ENCODE measurements around the gene PLA2G2C.

The PLA2G2C gene

GRCh38 chr1:20216574-20216973 is 30.3 kb upstream of the PLA2G2C start:
- DNase-seq (ENCODE audit: low spot score in 2 of 2): peak in 1 of 2 experiments; percentile 10
- in situ Hi-C loops (cut with MboI; ENCODE audit: low sequenced_read_pairs): loop anchor here (5.0 kb wide), 1 partner anchor 276 kb away; no protein-coding TSS in a partner anchor
- Histone ChIP-seq H3K4me3 (no peak overlapping the region), H3K9me3 (no peaks in the 10 kb centered on the region), H3K36me3 (replicated peaks) (no peaks in the 10 kb centered on the region), H3K4me1 (no peaks in the 10 kb centered on the region), H3K27me3 (ENCODE audit: low read depth) (peaks cover 32% of the 10 kb centered on the region)

DNA sequence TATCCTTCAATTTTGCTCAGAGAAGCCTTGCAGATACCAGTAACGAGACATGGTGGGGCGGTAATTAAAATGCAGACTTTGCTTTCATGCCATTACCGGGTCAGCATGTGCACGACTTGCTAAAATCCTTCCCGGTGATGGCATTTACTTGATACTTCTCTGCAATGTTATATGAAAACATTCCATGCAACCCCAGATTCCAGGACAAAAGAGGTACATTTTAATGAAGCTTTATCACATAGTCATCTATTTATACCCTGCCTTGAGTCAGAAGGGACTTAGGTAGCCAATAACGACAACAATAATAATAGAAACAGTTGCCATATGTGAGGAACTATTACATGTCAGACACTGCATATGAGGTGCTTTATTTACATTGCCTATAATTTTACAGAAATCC is 29.4 kb upstream of the PLA2G2C start:
- Histone ChIP-seq H3K4me1 (no peaks in the 10 kb centered on the region), H3K9me3 (no peaks in the 10 kb centered on the region), H3K36me3 (replicated peaks) (no peaks in the 10 kb centered on the region), H3K27me3 (ENCODE audit: low read depth) (peaks cover 31% of the 10 kb centered on the region), H3K4me3 (no peak overlapping the region)
- in situ Hi-C loops (cut with MboI; ENCODE audit: low sequenced_read_pairs): loop anchor here (5.0 kb wide), 1 partner anchor 277 kb away; no protein-coding TSS in a partner anchor
- DNase-seq (ENCODE audit: low spot score in 2 of 2): no peak

- in situ Hi-C loops (cut with MboI; ENCODE audit: low sequenced_read_pairs): no loop called here
- no peak overlapping the region for H3K4me3 ChIP-seq
These were observed 26.5 kb upstream of the PLA2G2C start for GRCh38 chr1:20212685-20213331.

GRCh38 chr1:20212085-20212684 is 25.9 kb upstream of the PLA2G2C start:
- in situ Hi-C loops (cut with MboI; ENCODE audit: low sequenced_read_pairs): no loop called here
- Histone ChIP-seq H3K4me3 (no peak overlapping the region), H3K9me3 (no peaks in the 10 kb centered on the region), H3K4me1 (no peaks in the 10 kb centered on the region), H3K36me3 (replicated peaks) (no peaks in the 10 kb centered on the region), H3K27me3 (ENCODE audit: low read depth) (peaks cover 18% of the 10 kb centered on the region)
- DNase-seq (ENCODE audit: low spot score in 2 of 2): no peak

More at GRCh38 chr1:20212685-20213331, 26.5 kb upstream of the PLA2G2C start:
- Histone ChIP-seq H3K36me3 (replicated peaks) (no peaks in the 10 kb centered on the region), H3K27me3 (ENCODE audit: low read depth) (peaks cover 18% of the 10 kb centered on the region), H3K4me1 (no peaks in the 10 kb centered on the region), H3K9me3 (no peaks in the 10 kb centered on the region)
- peak; percentile 31 to 79 for DNase-seq (ENCODE audit: low spot score in 2 of 2)

GRCh38 chr1:20211511-20211931 is 25.2 kb upstream of the PLA2G2C start:
- H3K4me1 ChIP-seq: no peaks in the 10 kb centered on the region
- in situ Hi-C loops (cut with MboI; ENCODE audit: low sequenced_read_pairs): no loop called here
- H3K27me3 ChIP-seq (ENCODE audit: low read depth): peaks cover 18% of the 10 kb centered on the region
- H3K36me3 ChIP-seq (replicated peaks): no peaks in the 10 kb centered on the region
- no peak overlapping the region for H3K4me3 ChIP-seq
- H3K9me3 ChIP-seq: no peaks in the 10 kb centered on the region
- no peak for DNase-seq (ENCODE audit: low spot score in 2 of 2)

GRCh38 chr1:20210736-20211460 is 24.6 kb upstream of the PLA2G2C start:
- Histone ChIP-seq H3K27me3 (ENCODE audit: low read depth) (peaks cover 18% of the 10 kb centered on the region), H3K4me3 (no peak overlapping the region), H3K9me3 (no peaks in the 10 kb centered on the region), H3K4me1 (no peaks in the 10 kb centered on the region), H3K36me3 (replicated peaks) (no peaks in the 10 kb centered on the region)
- in situ Hi-C loops (cut with MboI; ENCODE audit: low sequenced_read_pairs): no loop called here
- no peak for DNase-seq (ENCODE audit: low spot score in 2 of 2)

DNA sequence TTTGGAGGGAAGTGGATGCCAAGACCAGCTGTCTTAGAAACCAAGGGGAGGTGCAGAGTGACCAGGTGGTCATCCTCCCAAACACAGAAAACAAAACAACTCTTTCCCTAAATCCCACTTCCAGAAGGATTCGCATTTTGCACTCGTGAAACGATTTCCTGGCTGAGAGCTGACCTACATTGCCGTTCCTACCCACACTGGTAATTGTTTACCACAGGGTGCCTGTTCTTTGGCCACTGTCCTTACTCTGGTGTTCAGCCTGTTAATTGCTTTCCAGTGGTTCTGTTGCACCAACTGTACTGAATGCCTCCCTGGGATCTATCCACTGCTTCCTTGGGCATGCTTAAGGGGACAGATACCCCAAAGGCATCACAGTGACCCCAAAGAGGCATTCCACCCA is 23.2 kb upstream of the PLA2G2C start:
- in situ Hi-C loops (cut with MboI; ENCODE audit: low sequenced_read_pairs): no loop called here
- no peaks in the 10 kb centered on the region for H3K4me1 ChIP-seq
- peaks cover 15% of the 10 kb centered on the region for H3K27me3 ChIP-seq (ENCODE audit: low read depth)

GRCh38 chr1:20207546-20207945 is 21.2 kb upstream of the PLA2G2C start:
- Histone ChIP-seq H3K4me1 (no peaks in the 10 kb centered on the region), H3K9me3 (no peaks in the 10 kb centered on the region), H3K4me3 (no peak overlapping the region), H3K36me3 (replicated peaks) (no peaks in the 10 kb centered on the region), H3K27me3 (ENCODE audit: low read depth) (peaks cover 2% of the 10 kb centered on the region; the same call in 1 of the 2 replicates)
- DNase-seq (ENCODE audit: low spot score in 2 of 2): no peak
- in situ Hi-C loops (cut with MboI; ENCODE audit: low sequenced_read_pairs): no loop called here

More for the DNA sequence above, 23.2 kb upstream of the PLA2G2C start:
- no peak overlapping the region for H3K4me3 ChIP-seq
- DNase-seq (ENCODE audit: low spot score in 2 of 2): no peak
- no peaks in the 10 kb centered on the region for H3K9me3 ChIP-seq
- H3K36me3 ChIP-seq (replicated peaks): no peaks in the 10 kb centered on the region

DNA sequence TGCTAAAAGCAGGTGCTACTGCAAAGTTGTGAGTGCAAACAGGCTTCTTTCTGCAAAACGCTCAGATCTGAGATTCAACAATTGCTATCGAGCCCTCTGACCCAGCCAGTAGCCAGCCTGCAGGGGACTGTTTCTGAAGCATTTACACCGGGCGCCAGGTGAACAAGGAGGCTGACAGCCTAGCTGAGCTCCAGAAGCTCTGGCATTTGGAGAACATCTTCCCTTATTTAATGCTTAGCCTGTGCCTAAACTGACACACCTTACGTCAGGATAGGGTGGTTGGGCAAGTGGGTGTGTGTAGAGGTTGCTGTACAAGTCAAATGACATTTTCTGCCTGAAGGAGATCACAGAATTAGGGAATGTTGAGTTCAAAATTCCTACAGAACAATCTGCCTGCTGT is 15.8 kb upstream of the PLA2G2C start:
- Histone ChIP-seq H3K36me3 (replicated peaks) (no peaks in the 10 kb centered on the region), H3K9me3 (no peaks in the 10 kb centered on the region), H3K4me3 (no peak overlapping the region), H3K4me1 (no peaks in the 10 kb centered on the region), H3K27me3 (ENCODE audit: low read depth) (peaks cover 24% of the 10 kb centered on the region)
- in situ Hi-C loops (cut with MboI; ENCODE audit: low sequenced_read_pairs): no loop called here
- DNase-seq (ENCODE audit: low spot score in 2 of 2): no peak

GRCh38 chr1:20200966-20201365 is 14.6 kb upstream of the PLA2G2C start:
- H3K36me3 ChIP-seq (replicated peaks): no peaks in the 10 kb centered on the region
- H3K4me3 ChIP-seq: no peak overlapping the region
- peaks cover 24% of the 10 kb centered on the region for H3K27me3 ChIP-seq (ENCODE audit: low read depth)
- no peak for DNase-seq (ENCODE audit: low spot score in 2 of 2)
- H3K4me1 ChIP-seq: no peaks in the 10 kb centered on the region
- no peaks in the 10 kb centered on the region for H3K9me3 ChIP-seq
- in situ Hi-C loops (cut with MboI; ENCODE audit: low sequenced_read_pairs): no loop called here

DNA sequence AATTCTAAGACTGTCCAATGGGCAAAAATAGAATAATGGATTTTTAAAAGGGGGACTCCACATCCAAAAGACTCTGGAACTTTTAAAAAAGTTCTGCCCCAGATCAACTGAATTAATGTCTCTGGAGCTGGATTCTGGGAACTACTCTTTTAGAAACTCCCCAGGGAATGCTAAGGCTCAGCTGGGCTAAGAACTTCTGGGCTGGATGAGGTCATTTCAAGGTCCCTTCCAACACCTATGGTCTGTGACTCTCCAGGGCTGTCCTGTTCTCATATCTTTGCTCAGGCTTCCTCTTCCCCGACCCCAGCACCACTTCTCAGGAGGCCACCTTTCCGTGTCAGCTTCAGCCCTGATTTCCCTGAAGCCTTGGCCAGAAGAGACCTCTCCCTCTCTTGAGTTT is 13.5 kb upstream of the PLA2G2C start:
- Histone ChIP-seq H3K4me3 (no peak overlapping the region), H3K36me3 (replicated peaks) (no peaks in the 10 kb centered on the region), H3K4me1 (no peaks in the 10 kb centered on the region), H3K9me3 (no peaks in the 10 kb centered on the region), H3K27me3 (ENCODE audit: low read depth) (peaks cover 24% of the 10 kb centered on the region)
- in situ Hi-C loops (cut with MboI; ENCODE audit: low sequenced_read_pairs): no loop called here
- DNase-seq (ENCODE audit: low spot score in 2 of 2): no peak

- Histone ChIP-seq H3K9me3 (no peaks in the 10 kb centered on the region), H3K4me3 (no peak overlapping the region), H3K36me3 (replicated peaks) (no peaks in the 10 kb centered on the region), H3K27me3 (ENCODE audit: low read depth) (peaks cover 24% of the 10 kb centered on the region), H3K4me1 (no peaks in the 10 kb centered on the region)
- DNase-seq (ENCODE audit: low spot score in 2 of 2): no peak
- in situ Hi-C loops (cut with MboI; ENCODE audit: low sequenced_read_pairs): no loop called here
These were observed 13.1 kb upstream of the PLA2G2C start for GRCh38 chr1:20199403-20199802.

GRCh38 chr1:20198918-20199317 is 12.6 kb upstream of the PLA2G2C start:
- H3K9me3 ChIP-seq: no peaks in the 10 kb centered on the region
- no peak for DNase-seq (ENCODE audit: low spot score in 2 of 2)
- no peaks in the 10 kb centered on the region for H3K4me1 ChIP-seq
- no peak overlapping the region for H3K4me3 ChIP-seq
- peaks cover 24% of the 10 kb centered on the region for H3K27me3 ChIP-seq (ENCODE audit: low read depth)
- in situ Hi-C loops (cut with MboI; ENCODE audit: low sequenced_read_pairs): no loop called here
- no peaks in the 10 kb centered on the region for H3K36me3 ChIP-seq (replicated peaks)

- no peaks in the 10 kb centered on the region for H3K9me3 ChIP-seq
- H3K36me3 ChIP-seq (replicated peaks): no peaks in the 10 kb centered on the region
- H3K4me1 ChIP-seq: no peaks in the 10 kb centered on the region
- no peak for DNase-seq (ENCODE audit: low spot score in 2 of 2)
- no peak overlapping the region for H3K4me3 ChIP-seq
- peaks cover 27% of the 10 kb centered on the region for H3K27me3 ChIP-seq (ENCODE audit: low read depth)
- in situ Hi-C loops (cut with MboI; ENCODE audit: low sequenced_read_pairs): no loop called here
These were observed 12.0 kb upstream of the PLA2G2C start for GRCh38 chr1:20198296-20198695.

Measured in HAP-1 (cell line).